Stimulated activated CD4-positive, alpha-beta T cell treated with anti-CD3 and anti-CD28 coated beads, Interleukin-4, amount 100 ng/mL, for 48 hours (primary cell): ENCODE results near the gene SH3PXD2A.

ENCODE experiments used
- DNase-seq, 2 donors: peaks; one replicate each; pipeline ENCODE4 v3.0.0-alpha.2; 2020; ENCODE audit warnings: low read depth in 2 of 2

SH3PXD2A gene

DNA sequence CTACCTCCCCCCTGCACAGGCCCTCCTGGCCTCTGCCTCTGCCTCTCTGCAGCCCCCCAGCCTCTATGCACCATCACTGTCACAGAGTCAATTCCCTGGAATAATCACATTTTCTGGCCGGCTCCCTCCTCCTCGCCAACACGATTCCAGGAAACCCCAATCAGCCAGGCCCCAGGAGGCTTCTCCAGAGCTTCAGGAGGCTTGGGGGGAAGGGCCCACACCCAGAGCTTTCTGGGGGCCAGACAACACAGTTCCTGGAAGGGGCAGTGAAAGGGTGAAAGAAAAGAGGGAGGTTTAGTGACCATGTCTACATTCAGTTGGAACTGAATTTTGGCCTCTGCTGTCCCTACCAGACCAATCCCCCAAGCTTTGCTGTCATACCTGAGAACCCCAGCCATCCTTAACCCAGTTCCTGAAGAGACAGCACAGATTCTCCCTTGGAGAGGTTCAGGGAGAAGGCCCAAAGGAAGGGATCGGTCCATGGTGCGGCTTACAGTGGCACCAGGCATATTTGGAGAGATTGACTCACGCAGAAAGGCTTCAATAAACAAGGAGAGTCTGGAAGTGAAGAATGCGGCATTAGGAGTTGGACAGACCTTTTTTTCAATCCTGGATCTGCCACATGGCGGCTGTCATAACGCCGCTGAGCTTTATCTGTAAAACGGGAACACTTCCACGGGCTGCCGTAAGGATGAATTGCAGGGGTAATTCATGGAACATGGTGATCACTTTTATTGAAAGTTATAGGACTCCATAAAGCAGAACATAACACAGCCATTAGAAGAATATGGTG lies 272.8 kb downstream of the SH3PXD2A start:
- no peak for DNase-seq

DNA sequence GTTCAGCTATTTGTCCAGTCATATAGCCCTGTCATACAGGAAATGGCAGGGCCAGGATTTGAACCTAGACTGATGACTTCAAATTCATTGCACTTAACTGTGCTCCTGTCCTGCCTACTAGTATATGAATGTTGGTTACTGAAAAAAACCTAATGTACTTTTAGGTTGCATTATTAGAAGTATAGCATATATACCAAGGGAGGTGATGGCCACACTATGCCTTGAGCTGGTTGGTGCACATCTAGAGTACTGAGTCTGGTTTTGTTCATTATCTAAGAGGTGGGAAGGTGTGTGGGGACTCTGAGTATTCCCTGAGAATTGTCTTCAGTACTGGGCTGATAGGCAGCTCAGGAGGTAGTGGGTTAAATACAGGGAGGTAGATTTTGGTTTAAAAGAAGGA lies 273.9 kb downstream of the SH3PXD2A start:
- DNase-seq, result no peak

DNA sequence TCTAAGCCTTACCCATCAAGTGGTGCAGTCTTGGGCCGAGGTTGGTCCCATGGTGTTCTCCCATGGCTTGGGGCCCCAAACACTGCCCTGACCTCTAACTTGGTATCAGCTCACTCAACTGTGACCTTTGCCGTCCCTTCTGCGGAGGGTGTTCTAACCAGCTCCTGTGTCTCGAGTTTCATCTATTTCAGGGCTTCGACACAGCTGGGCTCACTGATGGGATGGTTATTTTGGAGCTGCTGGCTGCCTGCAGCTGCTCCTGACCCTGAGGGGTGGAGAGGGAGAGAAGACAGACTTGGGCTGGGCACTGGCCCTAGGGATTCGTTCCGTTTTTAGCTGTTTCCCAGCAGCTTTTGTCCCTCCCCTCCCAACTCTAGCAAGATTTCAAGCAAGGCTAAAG lies 274.9 kb downstream of the SH3PXD2A start:
- no peak for DNase-seq

DNA sequence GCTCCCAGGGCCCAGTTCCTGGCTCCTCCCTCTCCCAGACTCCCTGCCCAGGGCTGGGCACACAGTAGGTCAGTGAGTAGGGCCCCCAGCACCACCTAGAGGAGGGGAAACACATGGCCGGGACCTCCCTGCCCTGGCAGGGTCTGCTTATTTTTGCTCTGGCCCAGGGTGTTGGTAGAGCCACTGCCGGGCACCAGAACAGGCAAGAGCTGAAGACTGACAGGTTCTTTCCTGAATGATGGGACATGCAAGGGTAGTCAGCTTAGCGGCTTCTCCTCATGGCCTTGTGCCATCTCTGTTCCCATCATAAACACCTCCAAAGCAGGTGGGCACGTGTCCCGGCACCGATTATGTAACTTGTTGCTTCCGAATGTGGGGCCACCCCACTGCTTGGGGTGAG lies 275.4 kb downstream of the SH3PXD2A start:
- DNase-seq, result no peak

DNA sequence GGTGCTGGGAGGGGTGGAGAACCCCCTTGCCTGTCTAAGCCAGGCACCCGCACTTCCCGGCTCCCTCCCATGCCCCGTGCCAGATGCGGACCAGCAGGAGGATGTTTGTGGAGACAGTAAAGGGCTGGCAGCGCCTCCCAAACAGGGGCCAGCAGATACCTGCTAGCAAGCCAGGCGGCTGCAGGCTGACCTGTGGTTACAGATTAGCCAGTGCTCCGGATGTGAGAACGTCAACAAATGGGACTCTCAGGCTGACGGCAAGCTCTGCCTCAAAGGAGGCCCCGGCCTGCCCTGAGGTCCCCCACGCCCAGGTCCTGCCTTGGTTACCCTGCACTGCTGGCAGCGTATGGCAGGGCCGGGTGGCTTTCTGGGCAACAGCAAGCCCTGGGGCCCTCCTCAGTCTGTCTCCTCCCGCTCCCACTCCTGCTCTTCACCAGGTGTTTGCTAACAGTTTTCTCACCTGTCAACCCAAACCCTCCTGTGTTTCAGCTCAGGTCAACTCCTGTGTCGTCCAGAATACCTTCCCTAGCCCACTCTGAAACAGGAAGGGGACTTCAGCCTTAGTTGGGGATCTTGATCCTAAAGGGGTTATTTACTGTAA lies 276.5 kb downstream of the SH3PXD2A start:
- no peak for DNase-seq

DNA sequence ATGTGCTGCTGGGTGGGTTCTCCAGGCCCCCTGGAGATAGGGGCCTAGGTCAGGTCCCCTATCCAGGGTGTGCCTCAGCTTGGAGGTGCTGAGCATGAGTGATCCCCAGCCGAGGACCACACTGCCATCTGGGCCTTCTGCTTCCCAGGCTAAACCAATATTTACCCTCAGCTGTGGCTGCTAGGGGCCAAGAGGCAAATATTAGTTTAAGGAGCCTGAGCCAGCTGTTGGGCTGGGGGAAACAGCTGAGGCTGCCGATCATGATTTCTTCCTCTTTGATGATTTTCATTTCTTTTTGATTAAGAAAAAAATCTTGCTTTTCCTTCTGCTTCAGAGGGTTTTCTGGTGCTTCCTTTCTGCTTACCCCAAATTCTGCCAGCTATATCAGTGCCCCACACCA lies 278.5 kb downstream of the SH3PXD2A start:
- no peak for DNase-seq

DNA sequence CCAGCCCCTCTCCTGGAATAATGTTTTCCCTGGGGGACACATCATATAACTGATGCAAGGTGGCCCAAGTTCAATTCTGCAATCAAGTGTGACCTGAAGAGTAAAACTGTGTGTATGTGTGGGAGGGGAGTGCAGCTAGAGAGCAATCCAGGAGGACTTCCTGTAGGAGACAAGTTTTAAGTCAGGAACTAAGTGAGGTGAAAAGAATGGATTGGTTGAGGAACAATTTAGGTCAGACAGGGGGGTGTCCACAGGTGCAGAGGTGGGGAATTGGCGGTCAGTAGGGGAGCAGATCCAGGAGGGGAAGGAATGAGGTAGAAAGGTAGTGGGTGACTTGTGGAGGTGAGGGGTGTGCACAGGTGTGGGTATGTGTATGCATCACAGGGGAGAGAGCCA lies 279.3 kb downstream of the SH3PXD2A start:
- no peak for DNase-seq

DNA sequence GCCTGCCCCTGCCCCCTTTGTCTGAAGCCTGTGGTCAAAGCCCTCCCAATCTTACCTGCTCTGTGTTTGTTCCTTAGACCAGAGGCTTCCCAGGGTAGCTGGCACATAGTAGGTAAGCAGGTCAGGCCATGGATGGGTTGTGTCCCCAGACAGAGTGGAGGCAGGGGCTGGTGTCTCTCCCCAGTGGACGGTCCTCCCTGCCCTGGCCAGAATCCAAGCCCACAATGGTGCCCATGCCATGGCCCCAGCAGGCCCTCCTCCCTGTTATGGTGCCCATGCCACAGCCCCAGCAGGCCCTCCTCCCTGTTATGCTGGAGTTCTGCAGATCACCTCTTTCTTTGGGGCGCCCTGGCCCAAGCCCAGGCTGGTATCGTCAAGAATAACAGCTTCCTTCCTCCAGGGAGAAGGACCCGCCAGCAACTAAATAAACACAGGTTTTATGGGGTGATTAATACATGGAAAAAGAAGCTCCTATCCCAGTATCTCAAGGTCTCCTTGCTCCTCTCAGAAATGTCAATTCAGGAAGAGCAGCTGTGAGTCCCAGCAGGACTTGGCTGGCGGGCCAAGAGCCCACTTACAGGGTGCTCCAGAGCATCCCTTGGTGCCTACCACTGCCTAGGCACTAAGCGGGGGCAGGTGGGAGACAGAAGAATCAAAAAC lies 279.8 kb downstream of the SH3PXD2A start:
- DNase-seq, result no peak

DNA sequence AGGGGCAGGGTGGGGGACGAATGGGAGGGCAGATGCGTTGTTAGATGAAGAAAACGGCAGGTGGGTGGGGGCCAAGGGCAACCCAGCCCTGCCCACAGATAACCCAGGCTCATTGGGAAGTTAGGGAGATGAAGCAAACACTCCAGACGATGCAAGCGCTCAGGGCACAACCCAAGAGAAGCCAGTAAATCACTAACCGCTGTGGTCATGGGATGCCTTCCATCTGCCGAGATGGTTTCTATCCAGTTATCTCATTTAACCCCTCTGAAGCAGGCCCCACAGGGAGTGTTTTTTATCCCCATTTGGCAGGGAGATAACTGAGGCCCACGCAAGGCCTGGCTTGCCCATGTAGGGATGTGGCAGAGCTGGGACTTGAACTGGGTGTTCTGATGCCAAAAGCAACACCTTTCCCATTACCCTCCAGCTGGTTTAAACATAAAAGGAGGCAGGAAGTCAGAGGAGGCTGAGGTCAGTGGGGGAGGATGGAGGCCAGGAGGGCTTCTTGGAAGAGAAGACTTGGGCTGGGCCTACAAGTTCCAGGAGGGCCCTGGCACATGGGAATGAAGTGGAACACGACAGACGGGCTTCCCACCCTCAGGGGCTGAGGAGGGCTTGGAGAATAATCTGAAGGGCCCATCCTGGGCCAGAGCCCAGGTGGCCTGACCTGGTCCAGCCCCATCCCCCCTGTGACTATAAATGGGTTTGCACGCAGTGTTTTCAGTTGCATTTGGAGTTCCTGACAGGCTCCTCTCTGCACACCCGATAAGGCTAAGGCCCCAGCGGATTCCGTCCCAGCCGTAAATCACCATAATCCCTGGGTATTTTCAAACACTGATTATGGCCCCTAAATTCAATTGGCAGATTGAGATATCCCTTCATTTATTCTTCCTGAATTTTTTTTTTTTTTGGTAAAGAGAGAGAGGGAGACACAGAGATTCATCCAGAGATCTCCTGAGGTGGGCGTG lies 281.0 kb downstream of the SH3PXD2A start:
- DNase-seq, result no peak

DNA sequence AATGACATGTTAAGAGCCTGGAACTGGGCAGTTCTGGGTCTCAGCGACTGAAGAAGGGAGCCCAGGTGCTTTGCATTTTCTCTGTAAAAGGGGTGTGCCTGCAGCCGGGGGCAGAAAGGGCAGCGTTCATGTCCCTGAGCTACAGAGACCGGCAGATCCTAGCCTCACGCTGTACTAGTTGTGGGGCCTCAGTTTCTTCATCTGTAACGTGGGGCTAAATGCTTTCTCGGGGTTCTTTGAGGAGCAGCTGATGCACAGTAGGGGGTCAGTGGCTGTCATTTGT lies 282.2 kb downstream of the SH3PXD2A start:
- DNase-seq, result no peak

DNA sequence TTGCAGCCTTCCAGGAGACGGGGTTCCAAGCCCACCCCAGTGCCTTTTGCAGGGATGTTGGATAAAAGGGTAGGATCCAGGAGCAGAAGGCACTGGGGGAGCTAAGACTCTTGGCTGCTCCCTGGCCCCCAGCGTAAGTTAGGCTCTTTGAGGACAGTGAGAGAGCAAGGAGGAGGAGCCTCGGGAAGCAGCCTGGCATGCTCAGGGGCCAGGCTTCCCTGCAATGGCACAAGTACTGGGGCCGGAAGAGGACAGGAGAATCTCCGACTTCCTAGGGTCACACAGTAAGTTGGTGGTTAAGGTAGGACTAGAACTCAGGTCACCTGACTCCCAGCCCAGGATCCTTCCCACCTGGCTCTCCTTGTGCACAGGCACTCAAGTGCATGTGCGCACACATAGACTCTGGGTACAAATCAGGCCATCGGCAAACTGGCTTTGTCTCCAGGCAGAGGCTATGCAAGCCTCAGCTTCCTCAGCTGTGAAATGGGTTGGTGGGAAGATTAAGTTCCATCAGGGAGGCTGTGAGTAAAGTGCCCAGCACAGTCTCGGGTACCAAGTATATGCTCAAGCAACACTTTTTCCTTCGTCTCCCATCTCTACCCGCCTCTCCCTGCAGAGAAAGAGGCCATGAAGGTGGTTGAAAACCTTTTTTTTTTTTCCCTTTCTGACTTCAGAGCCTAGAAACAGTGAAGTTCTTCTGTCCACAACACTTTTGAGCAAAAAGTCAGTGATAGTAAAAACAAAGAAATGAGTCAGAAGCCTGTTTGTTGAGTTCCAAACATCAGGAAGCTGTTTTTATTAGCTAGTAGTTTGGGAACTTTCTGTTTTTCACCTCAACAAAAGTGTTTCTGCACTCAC lies 282.8 kb downstream of the SH3PXD2A start:
- no peak for DNase-seq

DNA sequence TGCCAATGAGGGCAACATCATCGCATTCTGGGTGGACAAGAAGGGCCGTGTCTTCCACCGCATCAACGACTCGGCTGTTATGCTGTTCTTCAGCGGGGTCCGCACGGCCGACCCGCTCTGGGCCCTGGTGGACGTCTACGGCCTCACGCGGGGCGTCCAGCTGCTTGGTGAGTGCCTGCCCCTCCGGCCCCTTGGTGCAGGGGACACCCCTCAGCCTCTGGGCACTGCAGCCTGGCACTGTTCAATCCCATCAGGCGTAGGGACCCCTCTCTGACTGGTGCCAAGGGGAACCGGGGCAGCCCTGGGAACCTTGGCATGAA lies 283.8 kb downstream of the SH3PXD2A start:
- no peak for DNase-seq

DNA sequence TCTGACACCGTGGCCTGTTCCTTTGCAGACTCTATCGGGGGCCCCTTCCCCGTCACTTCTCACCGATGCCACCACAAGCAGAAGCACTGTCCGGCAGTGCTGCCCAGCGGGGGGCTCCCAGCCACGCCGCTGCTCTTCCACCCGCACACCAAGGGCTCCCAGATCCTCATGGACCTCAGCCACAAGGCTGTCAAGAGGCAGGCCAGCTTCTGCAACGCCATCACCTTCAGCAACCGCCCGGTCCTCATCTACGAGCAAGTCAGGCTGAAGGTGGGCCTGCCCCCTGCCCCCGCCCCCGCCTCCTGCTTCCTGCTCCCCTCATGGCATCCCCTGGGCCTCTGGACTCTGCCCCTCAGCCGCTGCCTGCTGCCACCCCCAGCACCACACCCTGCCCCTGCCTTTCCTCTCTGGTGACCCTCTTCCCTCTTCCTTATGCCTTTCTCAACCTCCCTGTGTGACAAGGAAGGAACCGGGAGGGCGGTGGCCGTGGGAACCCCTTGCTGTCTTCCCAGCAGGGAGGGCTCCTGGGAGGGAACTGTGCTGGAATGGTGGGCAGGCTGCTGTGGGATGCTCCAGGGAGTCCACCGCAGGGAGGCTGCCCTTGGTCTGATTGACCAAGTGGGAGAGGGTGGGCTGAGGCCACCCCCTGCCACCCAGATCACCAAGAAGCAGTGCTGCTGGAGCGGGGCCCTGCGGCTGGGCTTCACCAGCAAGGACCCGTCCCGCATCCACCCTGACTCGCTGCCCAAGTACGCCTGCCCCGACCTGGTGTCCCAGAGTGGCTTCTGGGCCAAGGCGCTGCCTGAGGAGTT lies 284.3 kb downstream of the SH3PXD2A start:
- DNase-seq, result no peak

DNA sequence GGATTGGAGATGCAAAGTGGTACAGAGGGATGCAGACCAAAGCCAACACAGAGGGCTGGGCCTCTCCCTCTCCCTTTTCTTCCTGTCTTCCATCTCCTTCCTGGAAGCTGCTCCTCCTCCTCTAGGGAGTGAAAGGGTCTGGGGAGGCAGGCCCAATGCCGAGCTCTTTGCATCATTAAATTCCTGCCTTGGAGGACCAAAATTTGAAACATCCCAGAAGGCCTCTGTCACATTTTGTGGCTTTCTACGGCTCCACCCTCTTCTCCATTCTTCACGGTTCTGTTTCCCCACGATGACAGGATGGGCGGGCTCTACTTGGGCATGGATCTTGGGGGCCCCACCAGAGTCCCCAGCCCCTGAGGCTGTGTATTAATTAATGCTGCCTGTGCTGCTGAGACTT lies 285.5 kb downstream of the SH3PXD2A start:
- DNase-seq, result no peak

DNA sequence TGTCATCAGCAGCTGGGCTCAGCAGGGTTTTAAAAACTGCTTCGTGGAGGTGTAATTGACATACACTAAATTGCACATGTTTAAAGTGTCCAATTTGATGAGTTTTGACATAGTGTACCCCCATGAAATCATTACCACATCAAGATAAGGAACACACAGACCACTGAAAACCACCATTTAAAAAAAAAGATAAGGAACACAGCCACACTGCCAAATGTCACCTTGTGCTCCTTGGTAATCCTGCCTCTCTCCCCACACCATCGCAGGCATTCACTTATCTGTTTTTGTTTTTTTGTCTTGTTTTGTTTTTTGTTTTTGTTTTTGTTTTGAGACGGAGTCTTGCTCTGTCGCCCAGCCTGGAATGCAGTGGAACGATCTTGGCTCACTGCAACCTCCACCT lies 286.9 kb downstream of the SH3PXD2A start:
- no peak for DNase-seq

DNA sequence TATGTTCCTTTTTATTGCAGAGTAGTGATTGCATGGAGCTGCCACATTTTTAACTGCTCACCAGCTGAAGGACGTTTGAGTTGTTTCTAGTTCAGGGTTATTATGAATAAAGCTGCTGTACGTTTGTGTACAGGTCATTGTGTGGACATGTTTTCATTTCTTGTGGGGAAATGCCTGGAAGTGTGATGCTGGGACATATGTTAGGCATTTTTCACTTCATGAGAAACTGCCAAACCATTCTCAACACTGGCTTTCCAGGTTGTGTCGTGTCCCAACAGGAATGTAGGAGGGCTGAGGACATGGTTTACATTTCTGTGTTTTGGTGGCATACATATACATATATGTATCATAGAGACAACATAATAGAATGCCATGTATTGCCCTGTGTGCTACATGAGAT lies 288.8 kb downstream of the SH3PXD2A start:
- no peak for DNase-seq

DNA sequence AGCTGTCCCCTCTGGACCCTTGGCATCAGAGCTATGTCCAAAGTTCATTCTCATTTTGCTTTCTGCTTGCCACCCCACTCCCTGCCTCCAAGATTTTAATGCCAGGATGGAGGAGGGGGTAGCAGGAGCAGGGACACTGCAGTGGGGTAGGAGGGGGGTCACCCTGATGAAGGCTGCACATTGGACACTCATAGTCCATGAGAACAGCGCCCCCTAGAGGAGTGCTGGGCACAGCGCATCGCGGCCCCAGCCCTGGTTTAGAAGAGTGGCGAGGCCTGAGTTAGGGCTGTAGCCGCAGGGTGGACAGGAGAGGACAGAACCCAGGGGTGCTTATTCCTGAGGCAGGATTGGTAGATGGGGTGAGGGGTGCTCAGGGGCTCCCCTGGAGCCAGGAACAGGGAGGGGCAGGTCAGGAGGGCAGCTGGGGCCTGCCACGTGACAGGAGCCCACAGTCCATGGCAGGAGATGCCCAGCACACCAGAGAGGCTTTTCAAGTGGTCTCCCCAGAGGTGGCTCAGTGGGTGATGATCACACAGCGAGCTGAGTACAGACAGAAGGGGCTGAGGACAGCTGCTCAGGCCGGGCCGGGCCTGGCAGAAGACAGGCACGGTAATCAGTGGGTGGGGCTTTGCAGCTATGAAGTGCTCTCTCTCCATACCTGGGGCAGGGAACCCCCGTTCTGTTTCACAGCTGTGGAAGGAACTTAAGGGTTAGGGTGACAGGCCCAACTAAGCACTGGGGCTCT lies 290.4 kb downstream of the SH3PXD2A start:
- peak; percentile 43 to 69 for DNase-seq

DNA sequence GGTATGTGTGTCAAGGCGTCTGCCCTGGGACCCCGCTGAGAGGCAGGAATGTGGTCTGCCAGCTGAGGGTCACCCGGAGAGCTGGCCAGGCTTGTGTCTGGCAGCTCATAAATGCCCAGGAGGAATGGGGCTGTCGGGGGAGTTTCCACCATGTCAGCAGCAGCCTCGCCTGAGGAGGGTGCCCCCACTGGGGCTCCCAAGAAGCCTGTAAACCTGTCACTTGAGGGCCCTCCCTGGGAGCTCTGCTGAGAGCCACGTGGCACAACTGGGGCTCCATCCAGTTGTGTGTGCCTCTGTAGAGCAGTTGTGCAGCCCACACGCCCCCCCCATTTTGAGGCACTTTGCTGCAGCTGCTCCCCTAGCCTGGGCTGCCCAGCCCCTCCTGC lies 291.3 kb downstream of the SH3PXD2A start:
- no peak for DNase-seq

DNA sequence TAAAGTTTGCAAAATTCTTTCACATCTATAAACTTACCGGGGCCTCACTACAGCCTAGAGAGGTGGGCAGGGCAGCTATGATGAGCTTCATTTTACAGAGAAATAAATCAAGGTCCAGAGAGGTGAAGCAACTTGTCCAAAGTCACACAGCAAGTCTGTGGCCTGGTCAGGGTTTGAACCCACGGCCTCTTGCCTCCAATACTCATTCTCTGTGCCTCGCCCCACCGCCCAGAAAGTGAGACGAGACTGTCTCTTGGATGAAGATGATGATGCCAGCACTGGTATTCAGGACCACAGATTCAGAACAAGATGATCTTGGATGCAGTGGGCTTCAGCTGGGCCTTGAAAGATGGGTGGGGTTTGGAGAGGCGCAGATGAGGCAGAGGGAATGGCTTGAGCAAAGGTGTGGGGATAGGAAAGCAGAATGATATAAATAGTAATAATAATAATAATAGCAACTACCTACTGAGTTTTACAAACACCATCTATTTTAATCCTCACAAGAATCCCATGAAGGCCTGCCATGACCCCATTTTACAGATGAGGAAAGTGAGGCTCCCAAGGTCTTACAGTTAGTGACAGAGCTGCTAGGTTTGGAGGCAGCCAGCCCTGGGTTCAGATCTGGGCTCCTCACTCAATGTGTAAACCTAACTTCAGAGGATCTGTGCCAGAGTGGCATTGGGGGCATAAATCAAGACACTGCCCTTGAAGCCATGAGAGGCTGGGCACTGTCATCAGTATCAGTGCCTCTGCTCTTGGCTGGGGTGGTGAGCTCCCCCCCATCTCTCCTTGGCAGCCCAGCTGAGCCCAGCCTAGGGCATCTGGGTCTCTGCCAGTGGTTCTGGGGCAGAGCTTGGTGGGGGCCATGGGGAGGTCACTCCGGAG lies 291.9 kb downstream of the SH3PXD2A start:
- no peak for DNase-seq
